Muscle of back (tissue), 11 donors: Measurements from ENCODE around the gene MED27. TPM values are rescaled to one million over a fixed set of nuclear protein-coding genes. Genes with fewer than 3 reads are reported as not detected.
"Not testable (repeated sequence)": the region's sequence is repeated elsewhere in the genome, so short reads cannot be mapped to it uniquely, and the experiment has no call there.

ENCODE experiments used
- DNase-seq, 3 donors: peaks; one replicate each; pipeline versions ENCODE4 v3.0.0 to v3.0.0-alpha.2; 2013
- polyA plus RNA-seq, 10 donors: library from polyadenylated mRNA; unstranded; fragments of 120-200 nt; gene quantifications; one replicate each; pipeline ENCODE4 v1.2.1, GENCODE V29; 2013; ENCODE audit not compliant: insufficient read length in 10 of 10

The MED27 gene
- polyA plus RNA-seq, 10 donors, result 11.1 to 15.3 (median 12.6) TPM

DNA sequence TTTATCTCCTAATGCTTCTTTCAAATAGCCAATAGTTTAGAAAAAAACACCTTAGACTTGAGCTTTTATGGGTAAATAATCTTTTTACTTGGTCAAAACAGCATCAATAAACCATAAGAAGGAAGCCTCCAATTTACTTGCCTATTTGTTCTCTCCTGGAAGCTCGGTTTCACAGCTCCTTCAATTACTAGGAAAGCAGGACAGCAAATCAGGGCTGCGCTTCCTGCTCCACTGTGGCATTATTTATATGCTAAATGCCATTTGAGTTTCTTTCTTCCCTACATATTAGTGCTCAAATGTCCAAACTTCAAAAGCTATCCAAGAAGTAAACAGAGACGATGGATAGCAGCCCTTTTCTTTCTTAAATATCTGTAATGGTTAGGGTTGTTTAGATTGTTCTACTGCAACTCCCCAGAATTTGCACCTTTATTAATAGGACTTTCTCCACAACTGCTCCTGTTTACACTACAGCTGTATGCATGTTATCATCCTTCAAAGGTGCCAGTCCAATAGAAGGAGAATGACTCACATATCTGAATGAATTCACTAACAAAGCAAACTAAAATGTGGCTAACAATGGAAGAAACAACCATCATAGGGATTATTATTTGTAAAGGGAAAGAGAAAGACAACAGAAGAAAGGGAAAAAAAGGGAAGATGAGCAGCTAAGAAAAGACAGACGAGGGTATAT, 58.7 kb downstream of the MED27 start:
- no peak for DNase-seq

- DNase-seq, result no peak
These were observed 59.4 kb downstream of the MED27 start for GRCh38 chr9:132020272-132020671.

- no peak for DNase-seq
These were observed 60.0 kb downstream of the MED27 start for GRCh38 chr9:132019702-132020101.

GRCh38 chr9:132018957-132019405, 60.7 kb downstream of the MED27 start:
- DNase-seq, result no peak

- DNase-seq, result peak in 1 of 3 donors; percentile 49
These were observed 63.2 kb downstream of the MED27 start for GRCh38 chr9:132016456-132016855.

GRCh38 chr9:132015866-132016265, 63.8 kb downstream of the MED27 start:
- DNase-seq, result no peak

GRCh38 chr9:132014218-132014805, 65.4 kb downstream of the MED27 start:
- DNase-seq, result peak in 1 of 3 donors; percentile 35

GRCh38 chr9:132012704-132013357, 66.8 kb downstream of the MED27 start:
- no peak for DNase-seq

- no peak for DNase-seq
These were observed 67.8 kb downstream of the MED27 start for GRCh38 chr9:132011896-132012295.

GRCh38 chr9:132011309-132011708, 68.4 kb downstream of the MED27 start:
- no peak for DNase-seq

- DNase-seq, result not testable (repeated sequence)
These were observed 69.5 kb downstream of the MED27 start for GRCh38 chr9:132010201-132010600.

- DNase-seq, result no peak
These were observed 70.5 kb downstream of the MED27 start for GRCh38 chr9:132008855-132009812.

- no peak for DNase-seq
These were observed 71.4 kb downstream of the MED27 start for GRCh38 chr9:132008184-132008803.

GRCh38 chr9:132007371-132008025, 72.2 kb downstream of the MED27 start:
- DNase-seq, result no peak

DNA sequence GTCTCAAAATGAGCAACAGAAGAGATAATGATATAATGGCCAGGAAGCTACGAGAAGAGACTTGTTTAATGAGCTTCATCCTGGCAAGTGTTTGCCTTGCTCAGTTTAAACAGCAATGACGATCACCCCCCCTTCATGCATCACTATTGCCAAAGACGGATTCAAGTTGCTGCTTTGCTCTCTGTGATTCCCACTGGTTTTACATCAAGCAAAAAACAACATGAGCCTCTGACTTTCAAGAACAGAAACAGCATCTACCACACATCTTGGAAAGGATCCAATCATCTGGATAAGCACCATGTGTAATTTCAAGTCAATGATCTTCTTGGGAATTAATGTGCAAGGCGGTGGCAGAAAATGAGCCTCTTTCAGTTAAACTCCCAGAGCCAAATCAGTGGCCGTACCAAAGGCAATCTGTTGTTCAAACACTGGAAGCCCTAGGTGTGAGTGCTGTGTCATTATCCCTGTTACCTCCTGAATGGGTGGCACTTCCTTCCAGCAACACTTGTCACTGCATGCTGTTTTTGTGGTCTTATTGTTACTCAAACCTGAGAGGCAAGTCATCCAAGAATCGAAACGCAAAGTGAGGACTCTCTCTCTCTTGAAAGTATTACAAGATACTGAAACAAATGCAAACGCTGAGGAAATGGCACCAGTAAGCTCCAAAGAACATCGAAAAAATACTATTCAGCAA, 72.8 kb downstream of the MED27 start:
- DNase-seq, result peak in 1 of 3 donors; percentile 60

DNA sequence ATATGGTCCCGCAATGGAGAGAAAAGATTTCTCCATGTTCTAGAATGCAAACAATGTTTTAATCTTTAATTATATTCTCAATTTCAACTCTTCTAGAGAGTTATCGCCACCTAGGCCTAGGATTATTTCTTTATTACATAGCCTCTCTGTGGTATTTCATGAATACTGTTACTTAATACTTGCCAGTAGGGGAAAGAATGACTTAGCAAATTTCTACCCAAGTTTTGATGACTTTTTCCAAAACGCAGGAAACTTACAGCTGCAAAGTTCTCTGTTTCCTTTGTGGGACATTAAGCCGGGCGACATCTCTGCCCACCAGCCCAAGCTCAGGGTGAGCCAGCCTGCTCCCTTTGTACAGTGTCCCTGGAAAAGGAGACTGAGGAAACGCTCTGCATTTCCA, 73.8 kb downstream of the MED27 start:
- DNase-seq, result peak in 1 of 3 donors; percentile 42

- DNase-seq, result no peak
These were observed 75.3 kb downstream of the MED27 start for GRCh38 chr9:132004323-132004722.

DNA sequence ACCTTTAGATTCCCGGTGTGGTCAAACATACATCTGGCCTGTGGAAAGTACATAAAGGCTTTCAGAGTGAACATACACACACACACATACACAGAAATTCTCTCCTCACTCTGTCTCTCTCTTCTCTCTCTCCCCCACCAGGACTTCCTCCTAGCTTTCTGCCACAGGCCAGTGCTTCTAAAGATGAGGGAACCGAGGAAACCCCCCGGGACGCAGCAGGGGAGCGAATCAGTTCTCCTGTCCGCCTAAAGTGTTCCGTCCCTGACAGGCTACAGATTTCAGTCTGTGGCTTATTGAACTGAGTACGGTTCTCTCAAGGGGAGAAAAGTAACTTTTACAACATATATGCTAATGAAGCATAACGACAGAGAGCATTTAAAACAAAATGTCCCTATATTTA, 75.8 kb downstream of the MED27 start:
- no peak for DNase-seq

GRCh38 chr9:132003319-132003704, 76.4 kb downstream of the MED27 start:
- DNase-seq, result no peak

DNA sequence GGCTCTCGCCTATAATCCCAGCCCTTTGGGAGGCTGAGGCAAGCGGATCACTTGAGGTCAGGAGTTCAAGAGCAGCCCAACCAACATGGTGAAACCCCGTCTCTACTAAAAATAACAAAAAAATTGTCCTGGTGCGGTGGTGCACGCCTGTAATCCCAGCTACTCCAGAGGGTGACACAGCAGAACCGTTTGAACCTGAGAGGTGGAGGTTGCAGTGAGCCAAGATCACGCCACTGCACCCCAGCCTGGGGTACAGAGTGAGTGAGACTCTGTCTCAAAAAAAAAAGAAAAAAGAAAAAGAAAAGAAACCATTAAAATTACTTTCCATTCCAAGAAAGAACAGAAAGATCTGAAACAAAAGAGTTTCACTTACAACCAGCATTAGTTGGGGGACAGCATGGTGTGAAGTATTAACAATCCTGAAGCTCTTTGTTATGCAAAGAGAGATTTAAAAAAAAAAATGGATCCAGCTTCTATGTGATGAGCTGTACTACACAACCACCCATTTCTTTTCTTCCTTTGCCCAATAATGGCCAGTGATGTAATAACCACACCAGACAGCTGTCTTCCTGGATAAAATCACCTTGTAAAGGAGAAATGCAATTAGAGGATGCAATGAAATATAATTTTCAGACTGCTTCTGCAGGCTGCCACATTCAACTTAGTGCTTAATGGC, 76.9 kb downstream of the MED27 start:
- no peak for DNase-seq
